GM18867 (cell line): ENCODE data around the gene TOGARAM1.
A peak's percentile ranks its signal among the peaks of the same experiment; 100 is the strongest.

Source experiments
- ATAC-seq: cut with Tn5 transposase; IDR thresholded peaks from one replicate; pipeline ENCODE4 v1.9.1; 2021; ENCODE audit warnings: mild to moderate bottlenecking, moderate library complexity; ENCODE audit not compliant: unreplicated experiment

Gene TOGARAM1

GRCh38 chr14:45083976-45084722 lies 122.2 kb downstream of the TOGARAM1 start, which contains the start of gene PRPF39:
Gene PRPF39, plus strand, starts transcription at chr14:45084116. Its CDS starts 11,124 bp downstream, at chr14:45095240.
- ATAC-seq, result peak; percentile 93

GRCh38 chr14:45084946-45085346 lies 123.0 kb downstream of the TOGARAM1 start:
- ATAC-seq, result no peak

DNA sequence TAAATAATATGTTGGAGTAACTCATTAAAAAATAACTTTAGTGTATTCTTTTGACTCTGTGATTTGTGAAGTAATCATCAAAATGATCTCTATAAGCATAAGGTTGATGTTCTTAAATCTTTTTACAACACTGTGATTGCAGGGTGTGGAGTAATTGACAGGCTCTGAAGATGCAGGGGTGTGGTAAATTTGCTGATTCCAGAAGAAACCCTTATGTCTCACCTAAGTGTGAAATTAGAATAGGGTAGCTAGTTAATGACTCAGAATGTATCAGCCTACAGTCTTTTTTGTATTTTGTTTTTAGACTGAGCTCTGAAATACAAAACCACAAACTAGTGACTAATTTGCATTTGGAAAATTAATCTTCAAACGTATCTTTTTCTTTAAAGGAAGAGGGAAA lies 127.8 kb downstream of the TOGARAM1 start:
- peak; percentile 79 for ATAC-seq

- no peak for ATAC-seq
Observed at GRCh38 chr14:45091710-45092109, 129.7 kb downstream of the TOGARAM1 start.

- ATAC-seq, result no peak
Observed at GRCh38 chr14:45094275-45094674, 132.3 kb downstream of the TOGARAM1 start.

GRCh38 chr14:45095143-45095542 lies 133.2 kb downstream of the TOGARAM1 start:
- no peak for ATAC-seq

DNA sequence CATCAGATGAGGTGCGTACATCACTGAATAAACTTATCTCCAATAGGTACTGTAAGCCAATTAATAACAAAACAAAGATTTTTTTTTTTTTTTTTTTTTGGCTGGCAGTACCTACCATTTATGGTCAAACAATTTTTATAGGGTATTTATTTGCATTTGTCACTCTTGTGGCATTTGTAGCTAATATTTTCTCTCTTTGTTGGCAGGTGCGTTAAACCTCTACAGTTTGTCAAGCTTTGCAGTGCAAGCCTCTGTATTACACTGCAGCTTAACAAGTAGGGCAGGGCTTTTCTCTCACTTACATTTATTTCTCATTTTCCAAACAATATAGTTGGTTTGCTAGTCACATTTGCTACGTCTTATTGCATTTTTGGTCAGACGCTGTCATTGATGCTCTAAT lies 134.2 kb downstream of the TOGARAM1 start:
- ATAC-seq, result no peak

- ATAC-seq, result no peak
Observed at GRCh38 chr14:45103806-45104205, 141.8 kb downstream of the TOGARAM1 start.

GRCh38 chr14:45104561-45104960 lies 142.6 kb downstream of the TOGARAM1 start:
- ATAC-seq, result no peak

- no peak for ATAC-seq
Observed at GRCh38 chr14:45112896-45113781, 151.1 kb downstream of the TOGARAM1 start.

GRCh38 chr14:45114327-45114726 lies 152.3 kb downstream of the TOGARAM1 start:
- ATAC-seq, result no peak

DNA sequence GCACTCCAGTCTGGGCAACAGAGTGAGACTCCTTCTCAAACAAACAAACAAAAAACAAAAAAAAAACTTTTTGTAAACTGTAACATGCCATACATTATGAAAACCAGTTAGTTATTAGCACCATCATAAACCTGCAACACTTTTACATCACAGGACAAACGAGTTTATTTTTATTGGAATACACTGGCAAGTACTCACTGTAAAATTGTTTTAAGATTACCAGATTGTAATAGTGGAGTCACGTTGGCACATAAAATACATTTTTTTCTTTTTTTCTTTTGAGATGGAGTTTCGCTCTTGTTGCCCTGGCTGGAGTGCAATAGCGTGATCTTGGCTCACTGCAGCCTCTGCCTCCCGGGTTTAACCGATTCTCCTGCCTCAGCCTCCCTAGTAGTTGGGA lies 156.6 kb downstream of the TOGARAM1 start:
- ATAC-seq, result no peak

DNA sequence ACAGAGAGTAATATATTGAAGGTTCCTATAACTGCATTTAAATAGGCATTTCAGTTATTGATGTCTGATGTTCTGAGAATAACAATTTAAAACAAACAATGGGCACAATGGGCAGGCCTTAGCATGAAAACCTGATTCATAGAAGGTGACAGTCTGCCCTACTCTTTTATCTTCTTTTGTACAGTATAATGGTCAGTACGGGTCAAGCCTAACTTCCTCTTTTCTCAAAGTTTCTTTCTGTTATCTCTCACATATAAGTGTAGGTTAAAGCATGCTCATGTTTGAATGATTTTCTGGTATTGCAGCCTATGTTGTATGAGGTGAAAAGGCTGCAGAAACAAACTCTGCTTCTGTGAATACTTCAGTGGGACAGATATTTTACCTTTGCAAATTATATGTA lies 158.1 kb downstream of the TOGARAM1 start:
- no peak for ATAC-seq

- no peak for ATAC-seq
Observed at GRCh38 chr14:45123271-45123670, 161.3 kb downstream of the TOGARAM1 start.
